Endothelial cell of umbilical vein (primary cell): Measurements from ENCODE around the gene PPM1H. TPM values are rescaled to one million over a fixed set of nuclear protein-coding genes. Genes with fewer than 3 reads are reported as not detected.
"Not testable (repeated sequence)": the region's sequence is repeated elsewhere in the genome, so short reads cannot be mapped to it uniquely, and the experiment has no call there.

ENCODE experiments used
- BruUV-seq: library from RNA; stranded (reverse); fragments of 400-500 nt; replicated peaks from 2 replicates; lab custom pipeline; 2021; lab: Mats Ljungman, UMichigan
- CTCF ChIA-PET: fragments of 300-600, 350-600 bp; sonication (Branson Sonifier 250); formaldehyde crosslinking; loops from one replicate; lab custom pipeline; 2021; ENCODE audit warnings: antibody characterized with exemption, inconsistent platforms; lab: Charles Lee
- POLR2A ChIA-PET: fragments of 300-600, 350-600 bp; sonication (Branson Sonifier 250); formaldehyde crosslinking; loops from one replicate; lab custom pipeline; 2021; ENCODE audit warnings: antibody characterized with exemption, inconsistent platforms; lab: Charles Lee
- DNase-seq: peaks from one replicate; pipeline ENCODE4 v3.0.0-alpha.2; 2011; ENCODE audit warnings: low read depth, low spot score
- FAIRE-seq: peaks from 2 replicates; lab custom pipeline; 2011; peaks lifted over from hg19 to GRCh38; lab: Jason Lieb, UNC
- H2AFZ ChIP-seq: 2 replicates; pipeline ENCODE4 v1.6.0; 2012; ENCODE audit warnings: low read depth, low read length, control low read depth, inconsistent platforms
- H3K27ac ChIP-seq: 2 replicates; pipeline ENCODE4 v1.5.1; 2011; ENCODE audit warnings: low read depth, mild to moderate bottlenecking, control low read depth, low read length, moderate library complexity; ENCODE audit not compliant: insufficient read depth
- H3K27me3 ChIP-seq, 2 experiments: 2 replicates each; pipeline versions ENCODE4 v1.6.0 to v1.6.1; 2011; ENCODE audit warnings: low read length in 2 of 2, mixed read lengths in 1 of 2; ENCODE audit not compliant: control insufficient read depth in 2 of 2, insufficient read depth in 2 of 2
- H3K36me3 ChIP-seq, 2 experiments: 2 replicates in 1 of 2; 3 replicates in 1 of 2; pipeline ENCODE4 v1.5.1; 2011; ENCODE audit warnings: low read length in 2 of 2, mild to moderate bottlenecking in 1 of 2, moderate library complexity in 1 of 2; ENCODE audit not compliant: control insufficient read depth in 2 of 2, insufficient read depth in 2 of 2; ENCODE audit errors: extremely low read depth in 1 of 2
- H3K4me1 ChIP-seq: 3 replicates; pipeline ENCODE4 v1.5.1; 2011; ENCODE audit warnings: mild to moderate bottlenecking, low read length; ENCODE audit not compliant: control insufficient read depth, insufficient read depth; ENCODE audit errors: extremely low read depth
- H3K4me2 ChIP-seq: 2 replicates; pipeline ENCODE4 v1.6.1; 2011; ENCODE audit warnings: low read length, control low read depth, mixed read lengths; ENCODE audit not compliant: insufficient read depth
- H3K4me3 ChIP-seq, 3 experiments: fragments of 200-600 bp in 1 of 3; sonication (generic), shearing (Covaris generic) in 1 of 3; replicated peaks in 1 of 3; 2 replicates each; pipeline ENCODE4 v1.5.1; 2011 to 2016; ENCODE audit warnings: control low read depth in 3 of 3, low read length in 3 of 3, mild to moderate bottlenecking in 2 of 3, inconsistent platforms in 1 of 3, low read depth in 1 of 3, moderate library complexity in 1 of 3; ENCODE audit not compliant: insufficient read depth in 1 of 3
- H3K79me2 ChIP-seq: 2 replicates; pipeline ENCODE4 v1.6.0; 2012; ENCODE audit warnings: low read length, inconsistent platforms; ENCODE audit not compliant: control insufficient read depth, insufficient read depth
- H3K9ac ChIP-seq: replicated peaks from 2 replicates; pipeline ENCODE3; 2011; ENCODE audit warnings: low read length, control low read depth; ENCODE audit not compliant: insufficient read depth; ENCODE audit errors: extremely low read depth
- H3K9me1 ChIP-seq: replicated peaks from 3 replicates; pipeline ENCODE4 v1.6.0; 2011; ENCODE audit warnings: mild to moderate bottlenecking, low read length; ENCODE audit not compliant: control insufficient read depth, insufficient read depth; ENCODE audit errors: extremely low read depth
- H3K9me3 ChIP-seq: replicated peaks from 2 replicates; pipeline ENCODE4 v1.5.1; 2012; ENCODE audit warnings: low read length, inconsistent platforms; ENCODE audit not compliant: control insufficient read depth, insufficient read depth
- H4K20me1 ChIP-seq: replicated peaks from 2 replicates; pipeline ENCODE3; 2011; ENCODE audit warnings: mild to moderate bottlenecking, low read length; ENCODE audit not compliant: control insufficient read depth, insufficient read depth; ENCODE audit errors: extremely low read depth
- EZH2 ChIP-seq: IDR thresholded peaks from 2 replicates; pipeline ENCODE4 v1.6.1; 2012; ENCODE audit warnings: borderline replicate concordance, low read depth, mild to moderate bottlenecking, moderate library complexity, low read length, inconsistent platforms; ENCODE audit not compliant: severe bottlenecking
- FOS ChIP-seq: IDR thresholded peaks from 2 replicates; pipeline ENCODE4 v1.6.1; 2011; ENCODE audit warnings: mild to moderate bottlenecking, low read length, moderate library complexity, borderline replicate concordance; ENCODE audit not compliant: insufficient read depth
- GATA2 ChIP-seq: IDR thresholded peaks from 2 replicates; pipeline ENCODE4 v1.7.0; 2011; ENCODE audit warnings: low read depth, mild to moderate bottlenecking, moderate library complexity, mixed read lengths, low read length; ENCODE audit not compliant: insufficient read length, insufficient read depth
- JUN ChIP-seq: IDR thresholded peaks from 2 replicates; pipeline ENCODE4 v1.6.1; 2011; ENCODE audit warnings: borderline replicate concordance, low read depth; ENCODE audit not compliant: insufficient read length, insufficient read depth
- POLR2A ChIP-seq: IDR thresholded peaks from 2 replicates; pipeline ENCODE4 v1.6.1; 2012; ENCODE audit warnings: low read depth, mild to moderate bottlenecking, control low read depth, low read length
- POLR2AphosphoS5 ChIP-seq: IDR thresholded peaks from 2 replicates; pipeline ENCODE4 v1.6.1; 2012; ENCODE audit warnings: low read depth, mild to moderate bottlenecking, control low read depth, low read length, moderate library complexity; ENCODE audit not compliant: insufficient read depth
- dilution Hi-C: fragments of 300-500 bp; cut with MboI; formaldehyde crosslinking; loops from one replicate; pipeline ENCODE4 v1.15.0; 2019; ENCODE audit warnings: low sequenced_read_pairs; ENCODE audit not compliant: extremely low pct_ligation_motif_present
- intact Hi-C: fragments of 100-400 bp; cut with micrococcal nuclease; formaldehyde crosslinking; loops from one replicate; pipeline ENCODE4 v1.10.0; 2022
- polyA plus RNA-seq, 4 experiments: library from polyadenylated mRNA; depleted of rRNA in 3 of 4; stranded (reverse) in 3 of 4; unstranded in 1 of 4; fragments of >200 nt; gene quantifications; 2 replicates each; pipeline versions ENCODE4 v1.2.1 to v1.2.3, GENCODE V29; 2011 to 2012; ENCODE audit warnings: missing spikeins in 1 of 4
- total RNA-seq: library from RNA; stranded (reverse); gene quantifications from 2 replicates; pipeline ENCODE4 v1.2.3, GENCODE V29; 2021
- TF ChIP-seq, protein P1 (sequence below), 2 donors: IDR thresholded peaks; 1 replicate in 1 of 2; 2 replicates in 1 of 2; pipeline ENCODE4 v1.5.1; 2011; ENCODE audit warnings: low read length in 2 of 2, mild to moderate bottlenecking in 2 of 2, moderate library complexity in 2 of 2, control low read depth in 1 of 2, inconsistent platforms in 1 of 2, low read depth in 1 of 2; ENCODE audit not compliant: insufficient read depth in 1 of 2; ENCODE audit errors: extremely low read depth in 1 of 2
- TF ChIP-seq, protein P2 (sequence below): IDR thresholded peaks from 2 replicates; pipeline ENCODE4 v1.6.1; 2011; ENCODE audit not compliant: insufficient read depth, insufficient read length

The PPM1H gene
- total and polyA plus RNA-seq, 2 donors (not counting 3 experiments of a cell fraction or from before 2014, with no cell fraction given) = 1.0 to 7.2 TPM

GRCh38 chr12:62967701-62968100, 32.8 kb upstream of the PPM1H start:
- FAIRE-seq (no peak), DNase-seq (no peak)
- BruUV-seq = no TSS peak
- ChIA-PET POLR2A (no interaction called here), CTCF (no interaction called here)
- dilution Hi-C loops (no loop called here), intact Hi-C loops (no loop called here)
- no peaks in the 10 kb centered on the region for H3K79me2 ChIP-seq
- H3K4me3 ChIP-seq = no peak overlapping the region
- TF ChIP-seq JUN = no peak
- TF ChIP-seq POLR2A = no peak
- TF ChIP-seq, protein P1, sequence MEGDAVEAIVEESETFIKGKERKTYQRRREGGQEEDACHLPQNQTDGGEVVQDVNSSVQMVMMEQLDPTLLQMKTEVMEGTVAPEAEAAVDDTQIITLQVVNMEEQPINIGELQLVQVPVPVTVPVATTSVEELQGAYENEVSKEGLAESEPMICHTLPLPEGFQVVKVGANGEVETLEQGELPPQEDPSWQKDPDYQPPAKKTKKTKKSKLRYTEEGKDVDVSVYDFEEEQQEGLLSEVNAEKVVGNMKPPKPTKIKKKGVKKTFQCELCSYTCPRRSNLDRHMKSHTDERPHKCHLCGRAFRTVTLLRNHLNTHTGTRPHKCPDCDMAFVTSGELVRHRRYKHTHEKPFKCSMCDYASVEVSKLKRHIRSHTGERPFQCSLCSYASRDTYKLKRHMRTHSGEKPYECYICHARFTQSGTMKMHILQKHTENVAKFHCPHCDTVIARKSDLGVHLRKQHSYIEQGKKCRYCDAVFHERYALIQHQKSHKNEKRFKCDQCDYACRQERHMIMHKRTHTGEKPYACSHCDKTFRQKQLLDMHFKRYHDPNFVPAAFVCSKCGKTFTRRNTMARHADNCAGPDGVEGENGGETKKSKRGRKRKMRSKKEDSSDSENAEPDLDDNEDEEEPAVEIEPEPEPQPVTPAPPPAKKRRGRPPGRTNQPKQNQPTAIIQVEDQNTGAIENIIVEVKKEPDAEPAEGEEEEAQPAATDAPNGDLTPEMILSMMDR (IDR thresholded peaks at IDR 0.05; ENCODE audit: extremely low read depth in 1 of 2, insufficient read depth in 1 of 2, low read depth in 1 of 2, low read length in 2 of 2) = no peak
- TF ChIP-seq POLR2AphosphoS5 = no peak
- H3K4me1 ChIP-seq = no peaks in the 10 kb centered on the region
- H3K9ac ChIP-seq = no peak overlapping the region
- H4K20me1 ChIP-seq = no peaks in the 10 kb centered on the region
- no peaks in the 10 kb centered on the region for H3K9me1 ChIP-seq
- H2AFZ ChIP-seq = no peak overlapping the region
- H3K4me2 ChIP-seq = no peak overlapping the region
- H3K9me3 ChIP-seq = no peaks in the 10 kb centered on the region
- no peak overlapping the region for H3K27ac ChIP-seq
- H3K27me3 ChIP-seq = peaks cover 0 to 3% of the 10 kb centered on the region in 2 experiments
- no peaks in the 10 kb centered on the region for H3K36me3 ChIP-seq

GRCh38 chr12:62966990-62967506, 32.1 kb upstream of the PPM1H start:
- H3K36me3 ChIP-seq = no peaks in the 10 kb centered on the region
- H3K79me2 ChIP-seq = no peaks in the 10 kb centered on the region
- H3K9me3 ChIP-seq = no peaks in the 10 kb centered on the region
- H3K4me1 ChIP-seq = no peaks in the 10 kb centered on the region
- FAIRE-seq (no peak), DNase-seq (no peak)
- ChIA-PET CTCF (no interaction called here), POLR2A (no interaction called here)
- no peak overlapping the region for H2AFZ ChIP-seq
- H3K4me2 ChIP-seq = no peak overlapping the region
- no peaks in the 10 kb centered on the region for H3K27me3 ChIP-seq
- dilution Hi-C loops = no loop called here
- H4K20me1 ChIP-seq = no peaks in the 10 kb centered on the region
- no peaks in the 10 kb centered on the region for H3K9me1 ChIP-seq
- no peak for TF ChIP-seq FOS
- no peak for TF ChIP-seq GATA2
- TF ChIP-seq POLR2A = no peak
- TF ChIP-seq, protein P2, sequence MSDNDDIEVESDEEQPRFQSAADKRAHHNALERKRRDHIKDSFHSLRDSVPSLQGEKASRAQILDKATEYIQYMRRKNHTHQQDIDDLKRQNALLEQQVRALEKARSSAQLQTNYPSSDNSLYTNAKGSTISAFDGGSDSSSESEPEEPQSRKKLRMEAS = no peak
- no peak for TF ChIP-seq JUN
- TF ChIP-seq EZH2 = no peak
- BruUV-seq = no TSS peak
- no peak overlapping the region for H3K9ac ChIP-seq
- H3K4me3 ChIP-seq = no peak overlapping the region
- H3K27ac ChIP-seq = no peak overlapping the region
- intact Hi-C loops = no loop called here

GRCh38 chr12:62966446-62966989, 31.6 kb upstream of the PPM1H start:
- H4K20me1 ChIP-seq, POLR2A ChIA-PET, H3K9ac ChIP-seq, FAIRE-seq, DNase-seq, H3K79me2 ChIP-seq, H3K4me3 ChIP-seq, BruUV-seq, intact Hi-C loops, H3K36me3 ChIP-seq, H3K9me3 ChIP-seq, H3K4me1 ChIP-seq, CTCF ChIA-PET, H2AFZ ChIP-seq, H3K27ac ChIP-seq, H3K9me1 ChIP-seq, dilution Hi-C loops, H3K4me2 ChIP-seq, H3K27me3 ChIP-seq: not testable (repeated sequence)
